Peyer's patch (tissue), 4 donors: Measurements from ENCODE around the gene JPH4. TPM values are rescaled to one million over a fixed set of nuclear protein-coding genes. Genes with fewer than 3 reads are reported as not detected.

Experiments used
- DNase-seq, 3 donors: peaks; one replicate each; pipeline ENCODE4 v3.0.0-alpha.2; 2017 to 2019
- H3K27ac ChIP-seq, 4 donors: fragments of 200-600 bp; sonication (generic); one replicate each; pipeline ENCODE4 v1.5.1; 2016 to 2019
- H3K27me3 ChIP-seq, 2 donors: fragments of 200-600 bp; sonication (generic); one replicate each; pipeline ENCODE4 v1.5.1; 2019
- H3K36me3 ChIP-seq, 3 donors: fragments of 200-600 bp; sonication (generic); one replicate each; pipeline ENCODE4 v1.5.1; 2016 to 2019
- H3K4me1 ChIP-seq, 4 donors: fragments of 200-600 bp; sonication (generic); one replicate each; pipeline ENCODE4 v1.5.1; 2016 to 2019
- H3K4me3 ChIP-seq, 4 donors: fragments of 200-600 bp; sonication (generic); 1 replicate in 3 of 4; 2 replicates in 1 of 4; pipeline ENCODE4 v1.5.1; 2016 to 2019; ENCODE audit warnings: mild to moderate bottlenecking in 1 of 4
- H3K9me3 ChIP-seq, 4 donors: fragments of 200-600 bp; sonication (generic); one replicate each; pipeline ENCODE4 v1.5.1; 2016 to 2019; ENCODE audit warnings: mild to moderate bottlenecking in 1 of 4
- CTCF ChIP-seq, 6 experiments: fragments of 450-650 bp in 4 of 6; fragments of 200-600 bp in 2 of 6; sonication (generic) in 1 of 6; IDR thresholded peaks; one replicate each; pipeline ENCODE4 v1.5.1; 2017 to 2019; ENCODE audit warnings: antibody characterized with exemption in 6 of 6, mild to moderate bottlenecking in 3 of 6, moderate library complexity in 1 of 6
- POLR2A ChIP-seq, 2 donors: fragments of 450-650 bp; IDR thresholded peaks; one replicate each; pipeline ENCODE4 v1.5.1; 2017; ENCODE audit warnings: antibody characterized with exemption in 2 of 2, mild to moderate bottlenecking in 2 of 2, moderate library complexity in 2 of 2
- total RNA-seq, 4 donors: library from RNA; depleted of rRNA; stranded (reverse); fragments of >200 nt; gene quantifications; one replicate each; pipeline ENCODE4 v1.1.0, GENCODE V29; 2016

The JPH4 gene
- total RNA-seq, 4 donors from 2014 or later, result 0.85 to 8.3 (median 1.5) TPM; not detected in 1

DNA sequence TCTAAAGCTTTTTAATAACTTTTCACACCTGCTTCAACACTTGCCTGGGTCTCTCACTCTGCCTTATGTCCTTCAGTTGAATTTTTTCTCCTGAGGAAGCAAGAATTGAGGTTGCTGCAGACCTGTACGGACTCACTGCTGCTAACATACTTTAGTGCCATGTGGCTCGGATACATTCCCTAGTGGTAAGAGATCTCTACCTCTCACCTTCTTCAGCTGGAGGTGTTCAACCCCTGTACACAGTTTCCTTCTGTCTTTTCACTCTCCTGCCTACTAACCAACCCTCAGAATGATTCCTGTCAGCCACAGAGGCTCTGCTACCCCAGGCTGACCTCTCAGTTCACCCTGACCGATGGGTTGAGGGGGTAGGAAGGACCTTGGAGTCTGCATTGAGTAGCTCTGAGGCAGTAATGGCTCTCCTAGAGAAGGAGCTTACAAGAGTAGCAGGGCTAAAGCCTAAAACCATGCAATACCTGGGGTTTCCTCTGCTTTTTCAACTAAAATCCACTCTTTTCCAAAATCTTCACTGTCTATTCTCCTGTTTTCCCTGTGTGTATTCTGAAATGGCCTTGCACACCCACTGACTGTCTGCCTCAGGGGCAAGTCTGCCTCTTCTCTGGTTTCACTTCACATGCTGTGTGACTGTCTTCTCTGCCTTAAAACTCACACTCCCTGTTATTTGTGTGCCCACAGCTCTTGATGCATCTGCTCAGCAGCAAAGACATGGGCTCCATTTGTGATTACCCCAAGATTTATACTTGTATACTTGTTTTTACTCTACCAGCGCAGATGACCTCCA, 43.5 kb upstream of the JPH4 start:
- Histone ChIP-seq H3K27me3 (no peaks in the 10 kb centered on the region), H3K4me3 (no peak overlapping the region), H3K9me3 (no peaks in the 10 kb centered on the region), H3K36me3 (no peaks in the 10 kb centered on the region), H3K27ac (no peak overlapping the region), H3K4me1 (no peaks in the 10 kb centered on the region)
- TF ChIP-seq POLR2A (IDR thresholded peaks at IDR 0.05) (no peak), CTCF (IDR thresholded peaks at IDR 0.05) (no peak)
- no peak for DNase-seq

GRCh38 chr14:23621204-23621931, 42.8 kb upstream of the JPH4 start:
- Histone ChIP-seq H3K9me3 (no peaks in the 10 kb centered on the region), H3K4me1 (no peaks in the 10 kb centered on the region), H3K36me3 (no peaks in the 10 kb centered on the region), H3K27ac (no peak overlapping the region), H3K4me3 (no peak overlapping the region), H3K27me3 (no peaks in the 10 kb centered on the region)
- no peak for DNase-seq
- TF ChIP-seq CTCF (IDR thresholded peaks at IDR 0.05) (no peak), POLR2A (IDR thresholded peaks at IDR 0.05) (no peak)

GRCh38 chr14:23620177-23620702, 41.6 kb upstream of the JPH4 start:
- H3K4me3 ChIP-seq, result no peak overlapping the region
- no peak overlapping the region for H3K27ac ChIP-seq
- no peak for DNase-seq
- TF ChIP-seq CTCF (IDR thresholded peaks at IDR 0.05), result no peak
- TF ChIP-seq POLR2A (IDR thresholded peaks at IDR 0.05), result no peak
- H3K4me1 ChIP-seq, result no peaks in the 10 kb centered on the region
- H3K36me3 ChIP-seq, result no peaks in the 10 kb centered on the region
- H3K27me3 ChIP-seq, result no peaks in the 10 kb centered on the region
- no peaks in the 10 kb centered on the region for H3K9me3 ChIP-seq

DNA sequence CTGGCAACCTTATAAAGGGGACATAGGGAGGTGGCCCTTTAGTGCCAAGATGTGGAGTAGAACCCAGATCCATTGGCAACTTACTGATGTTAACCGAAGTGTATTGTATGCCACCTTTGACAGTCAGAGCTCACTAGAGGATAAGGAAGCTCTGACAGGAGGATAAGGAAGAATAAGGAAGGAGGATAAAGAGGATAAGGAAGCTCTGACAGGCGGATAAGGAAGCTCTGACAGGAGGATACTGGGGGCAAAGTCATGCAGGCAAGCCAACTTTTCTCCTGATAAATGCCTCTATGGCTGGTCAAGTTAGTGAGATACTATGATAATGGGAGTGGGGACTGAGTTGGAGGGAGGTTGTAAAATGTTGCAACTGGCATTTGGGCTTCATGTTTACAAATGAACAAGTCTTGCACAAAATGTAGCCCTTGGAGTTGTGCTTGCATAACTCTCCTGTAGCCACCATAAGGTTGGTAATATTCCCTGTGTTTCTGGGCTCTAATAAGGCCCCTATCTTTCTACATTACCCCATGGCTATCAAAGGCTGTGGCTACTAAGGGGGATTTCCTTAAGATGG, 39.9 kb upstream of the JPH4 start:
- H3K27ac ChIP-seq, result no peak overlapping the region

More for the DNA sequence above, 39.9 kb upstream of the JPH4 start:
- Histone ChIP-seq H3K4me3 (no peak overlapping the region), H3K4me1 (no peaks in the 10 kb centered on the region), H3K27me3 (no peaks in the 10 kb centered on the region), H3K9me3 (no peaks in the 10 kb centered on the region), H3K36me3 (no peaks in the 10 kb centered on the region)
- TF ChIP-seq CTCF (IDR thresholded peaks at IDR 0.05), result no peak
- TF ChIP-seq POLR2A (IDR thresholded peaks at IDR 0.05), result no peak
- no peak for DNase-seq
